GM23248 (cell line): Measurements from ENCODE around the gene FAAP24. TPM values are rescaled to one million over a fixed set of nuclear protein-coding genes. Genes with fewer than 3 reads are reported as not detected.
"Not testable (repeated sequence)": the region's sequence is repeated elsewhere in the genome, so short reads cannot be mapped to it uniquely, and the experiment has no call there.

Experiments
- DNase-seq: peaks from one replicate; pipeline ENCODE4 v3.0.0-alpha.2; 2015
- H2AFZ ChIP-seq: fragments of 200-600 bp; sonication (generic); 2 replicates; pipeline ENCODE4 v1.6.1; 2016; ENCODE audit warnings: antibody characterized with exemption
- H3F3A ChIP-seq: fragments of 200-600 bp; sonication (generic); 2 replicates; pipeline ENCODE4 v1.6.1; 2016; ENCODE audit warnings: mild to moderate bottlenecking, antibody characterized with exemption, mixed run types; ENCODE audit not compliant: insufficient read depth
- H3K27ac ChIP-seq: fragments of 200-600 bp; sonication (generic); 2 replicates; pipeline ENCODE4 v1.5.1; 2016; ENCODE audit warnings: mild to moderate bottlenecking
- H3K27me3 ChIP-seq: fragments of 200-600 bp; sonication (generic); replicated peaks from 2 replicates; pipeline ENCODE4 v1.6.1; 2016; ENCODE audit warnings: mild to moderate bottlenecking; ENCODE audit not compliant: insufficient read depth
- H3K36me3 ChIP-seq: fragments of 200-600 bp; sonication (generic); 2 replicates; pipeline ENCODE4 v1.6.1; 2016; ENCODE audit warnings: low read depth, mild to moderate bottlenecking
- H3K4me1 ChIP-seq: fragments of 200-600 bp; sonication (generic); 2 replicates; pipeline ENCODE4 v1.6.1; 2016; ENCODE audit warnings: mild to moderate bottlenecking; ENCODE audit not compliant: insufficient read depth
- H3K4me2 ChIP-seq: fragments of 200-600 bp; sonication (generic); one replicate; pipeline ENCODE4 v1.6.1; 2016; ENCODE audit warnings: mild to moderate bottlenecking; ENCODE audit not compliant: unreplicated experiment
- H3K4me3 ChIP-seq: fragments of 200-600 bp; sonication (generic); 2 replicates; pipeline ENCODE4 v1.5.1; 2016; ENCODE audit warnings: mild to moderate bottlenecking
- H3K79me2 ChIP-seq: fragments of 200-600 bp; sonication (generic); 2 replicates; pipeline ENCODE4 v1.6.1; 2016; ENCODE audit warnings: mild to moderate bottlenecking; ENCODE audit not compliant: insufficient read depth
- H3K9ac ChIP-seq: fragments of 200-600 bp; sonication (generic); 2 replicates; pipeline ENCODE4 v1.6.1; 2016; ENCODE audit warnings: mild to moderate bottlenecking
- H3K9me2 ChIP-seq: fragments of 200-600 bp; sonication (generic); 2 replicates; pipeline ENCODE4 v1.6.1; 2016; ENCODE audit warnings: mixed run types, mild to moderate bottlenecking, moderate library complexity; ENCODE audit not compliant: insufficient read depth
- H3K9me3 ChIP-seq: fragments of 200-600 bp; sonication (generic); one replicate; pipeline ENCODE4 v1.6.1; 2017; ENCODE audit warnings: low read depth
- H4K20me1 ChIP-seq: fragments of 200-600 bp; sonication (generic); 2 replicates; pipeline ENCODE4 v1.6.0; 2016; ENCODE audit not compliant: insufficient read depth
- EZH2 ChIP-seq: fragments of 200-600 bp; sonication (generic); IDR thresholded peaks from 2 replicates; pipeline ENCODE4 v1.6.1; 2018; ENCODE audit warnings: antibody characterized with exemption, mild to moderate bottlenecking; ENCODE audit not compliant: insufficient read depth, poor library complexity, severe bottlenecking
- EZH2phosphoT487 ChIP-seq: fragments of 200-600 bp; sonication (generic); IDR thresholded peaks from 2 replicates; pipeline ENCODE4 v1.6.1; 2018; ENCODE audit warnings: antibody characterized with exemption, moderate library complexity, mild to moderate bottlenecking, low read depth; ENCODE audit not compliant: insufficient read depth
- WGBS, 2 experiments: methylation state at CpG; one replicate each; pipeline ENCODE4 v1.1.6; 2015 to 2017; ENCODE audit warnings: low lambda C conversion rate in 2 of 2, low coverage in 1 of 2; ENCODE audit errors: missing lambda C conversion rate in 2 of 2; 5-methylcytosine and 5-hydroxymethylcytosine counted together
- in situ Hi-C: fragments of 300-500 bp; cut with MboI; formaldehyde crosslinking; loops from 2 replicates; pipeline ENCODE4 v1.15.0; 2020
- polyA plus RNA-seq: library from polyadenylated mRNA; unstranded; fragments of >200 nt; fragmentation: Nextera tagmentation; extraction: Ambion mirVana; gene quantifications from 2 replicates; pipeline ENCODE4 v1.2.1, GENCODE V29; 2016
- total RNA-seq: library from RNA; depleted of rRNA; stranded (reverse); fragments of >200 nt; shearing (Covaris generic); gene quantifications from 2 replicates; pipeline ENCODE4 v1.2.3, GENCODE V29; 2014

Gene FAAP24
- total and polyA plus RNA-seq, 2 experiments from 2014 or later: 1.3 to 5.8 TPM

DNA sequence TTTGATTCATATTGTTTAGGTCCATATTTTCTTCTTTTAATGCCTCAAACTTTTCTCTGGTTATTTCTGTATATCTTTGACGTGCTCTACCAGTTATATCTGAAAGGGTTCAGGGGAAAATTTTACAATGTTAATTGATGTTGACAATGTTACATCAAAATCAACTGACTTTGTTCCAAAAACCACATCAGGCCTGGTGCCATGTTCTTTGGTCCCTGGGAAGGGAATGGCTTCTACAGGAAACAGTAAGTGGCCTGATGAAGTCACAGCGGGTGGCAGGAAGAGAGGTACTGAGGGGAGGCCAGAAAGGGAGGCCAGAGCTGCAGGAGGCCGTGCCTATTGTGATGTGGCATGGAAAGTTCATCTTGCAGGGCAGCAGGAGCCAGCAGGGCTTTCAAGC is 38.5 kb upstream of the FAAP24 start:
- Histone ChIP-seq H2AFZ (no peak overlapping the region), H3K27ac (no peak overlapping the region), H4K20me1 (no peaks in the 10 kb centered on the region), H3K9ac (no peak overlapping the region), H3K9me3 (no peaks in the 10 kb centered on the region), H3K4me2 (no peak overlapping the region), H3K4me3 (no peak overlapping the region), H3F3A (no peaks in the 10 kb centered on the region), H3K9me2 (no peaks in the 10 kb centered on the region), H3K27me3 (no peaks in the 10 kb centered on the region), H3K4me1 (no peaks in the 10 kb centered on the region), H3K79me2 (no peaks in the 10 kb centered on the region), H3K36me3 (peaks cover 12% of the 10 kb centered on the region)
- in situ Hi-C loops: no loop called here
- TF ChIP-seq EZH2phosphoT487 (no peak), EZH2 (no peak)
- no peak for DNase-seq
- 79 to 80% methylated on average over 3 of the region's 3 CpGs for WGBS, 2 experiments

DNA sequence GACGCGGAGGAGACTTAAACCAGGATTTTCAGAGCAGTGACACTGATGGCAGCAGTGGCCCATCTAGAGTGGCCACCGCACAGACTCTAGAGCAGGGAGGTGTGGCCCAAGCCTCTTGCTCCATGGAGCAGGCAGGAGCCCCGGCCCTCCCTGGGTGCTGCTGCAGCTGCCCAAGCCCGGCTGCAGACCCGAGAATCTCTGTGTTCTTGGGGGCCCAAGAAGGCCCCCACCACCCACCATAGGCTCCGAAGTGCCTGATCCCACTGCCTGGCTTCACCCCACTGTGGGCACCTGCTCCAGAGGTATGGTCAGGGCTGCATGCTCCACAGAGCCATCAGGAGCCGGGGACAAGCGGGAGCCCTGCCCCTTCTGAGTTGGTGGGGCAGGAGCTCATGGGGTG is 36.4 kb upstream of the FAAP24 start:
- no peaks in the 10 kb centered on the region for H3K4me1 ChIP-seq
- 96 to 100% methylated on average over 7 to 9 of the region's 9 CpGs for WGBS, 2 experiments
- H3K36me3 ChIP-seq: peaks cover 4% of the 10 kb centered on the region
- no peaks in the 10 kb centered on the region for H3K9me2 ChIP-seq
- in situ Hi-C loops: no loop called here
- DNase-seq: no peak
- no peak overlapping the region for H3K9ac ChIP-seq
- no peaks in the 10 kb centered on the region for H3F3A ChIP-seq
- no peaks in the 10 kb centered on the region for H3K9me3 ChIP-seq
- H2AFZ ChIP-seq: no peak overlapping the region
- no peak overlapping the region for H3K4me3 ChIP-seq
- H3K4me2 ChIP-seq: no peak overlapping the region
- no peak overlapping the region for H3K27ac ChIP-seq
- H3K79me2 ChIP-seq: no peaks in the 10 kb centered on the region
- H4K20me1 ChIP-seq: no peaks in the 10 kb centered on the region
- no peaks in the 10 kb centered on the region for H3K27me3 ChIP-seq
- TF ChIP-seq EZH2: no peak
- no peak for TF ChIP-seq EZH2phosphoT487

DNA sequence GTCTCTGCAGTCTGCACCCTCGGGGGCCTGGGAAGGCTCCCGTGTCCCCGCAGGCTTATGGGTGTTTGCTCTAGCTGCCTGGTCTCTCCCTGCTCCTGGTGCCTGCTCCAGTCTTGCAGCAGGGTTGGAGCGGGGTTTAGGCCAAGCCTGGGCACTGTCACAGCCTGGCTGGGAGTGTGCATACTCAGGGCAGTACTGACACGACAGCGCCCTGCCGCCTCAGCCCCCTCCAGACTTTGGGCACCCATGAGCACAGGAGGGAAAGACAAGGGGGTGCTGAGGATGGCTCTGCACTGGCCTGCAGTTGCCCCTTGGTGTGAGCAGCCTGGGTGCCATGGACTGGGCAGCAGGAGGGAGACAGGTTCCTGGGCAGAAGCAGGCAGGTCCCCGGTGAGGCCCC is 36.0 kb upstream of the FAAP24 start:
- no peaks in the 10 kb centered on the region for H3K4me1 ChIP-seq
- H3K36me3 ChIP-seq: peaks cover 4% of the 10 kb centered on the region
- no peaks in the 10 kb centered on the region for H3K9me3 ChIP-seq
- H2AFZ ChIP-seq: no peak overlapping the region
- no peaks in the 10 kb centered on the region for H3K79me2 ChIP-seq
- DNase-seq: no peak
- in situ Hi-C loops: no loop called here
- TF ChIP-seq EZH2 (no peak), EZH2phosphoT487 (no peak)
- H4K20me1 ChIP-seq: no peaks in the 10 kb centered on the region
- 98 to 100% methylated on average over 8 of the region's 8 CpGs for WGBS, 2 experiments
- no peaks in the 10 kb centered on the region for H3K9me2 ChIP-seq
- no peak overlapping the region for H3K4me3 ChIP-seq
- H3K27me3 ChIP-seq: no peaks in the 10 kb centered on the region
- H3F3A ChIP-seq: no peaks in the 10 kb centered on the region
- no peak overlapping the region for H3K9ac ChIP-seq
- H3K4me2 ChIP-seq: no peak overlapping the region
- H3K27ac ChIP-seq: no peak overlapping the region

- H3F3A ChIP-seq, H3K9me2 ChIP-seq, H2AFZ ChIP-seq, H3K4me2 ChIP-seq, in situ Hi-C loops, H3K4me1 ChIP-seq, H3K36me3 ChIP-seq, DNase-seq, H3K9me3 ChIP-seq, H3K9ac ChIP-seq, H3K4me3 ChIP-seq, H4K20me1 ChIP-seq, H3K27me3 ChIP-seq, H3K27ac ChIP-seq, H3K79me2 ChIP-seq: not testable (repeated sequence)
- WGBS, 2 experiments: 91 to 92% methylated on average over 5 of the region's 5 CpGs
Observed at GRCh38 chr19:32941273-32941672, 30.8 kb upstream of the FAAP24 start.

GRCh38 chr19:32945260-32945659 is 26.8 kb upstream of the FAAP24 start:
- Histone ChIP-seq H3K4me2 (no peak overlapping the region), H3K27ac (no peak overlapping the region), H3K4me1 (no peaks in the 10 kb centered on the region), H3K27me3 (no peaks in the 10 kb centered on the region), H2AFZ (no peak overlapping the region), H3K36me3 (peaks cover 15% of the 10 kb centered on the region; the same call in 1 of the 2 replicates), H3K9me2 (no peaks in the 10 kb centered on the region), H3K9ac (no peak overlapping the region), H3K9me3 (no peaks in the 10 kb centered on the region), H3K79me2 (no peaks in the 10 kb centered on the region), H3K4me3 (no peak overlapping the region), H3F3A (no peaks in the 10 kb centered on the region), H4K20me1 (no peaks in the 10 kb centered on the region)
- in situ Hi-C loops: no loop called here
- DNase-seq: no peak
- TF ChIP-seq EZH2phosphoT487: no peak
- TF ChIP-seq EZH2: no peak
- WGBS, 2 experiments: 58 to 62% methylated on average over 3 of the region's 3 CpGs
